Measurements from ENCODE around the gene PRR5L.

DNA sequence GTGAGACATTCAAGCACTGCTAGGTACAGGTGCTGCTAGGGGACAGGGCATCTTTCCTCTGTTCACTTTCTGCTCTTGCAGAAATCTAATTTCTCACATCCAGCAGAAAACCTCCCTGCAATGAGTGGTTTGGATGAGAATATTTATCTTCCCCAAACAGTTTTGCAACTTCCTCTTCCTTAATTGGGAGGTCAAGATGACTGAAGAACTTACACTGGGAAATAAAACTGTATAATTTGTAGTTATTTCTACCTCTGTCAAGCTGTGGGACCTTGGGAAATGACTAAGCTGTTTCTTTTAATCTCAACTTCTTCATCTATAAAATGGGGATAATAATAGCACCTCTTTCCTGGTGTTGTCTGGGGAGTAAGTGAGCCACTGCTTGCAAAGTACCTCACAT lies 69.8 kb downstream of the PRR5L start:
- TF ChIP-seq, protein P1, sequence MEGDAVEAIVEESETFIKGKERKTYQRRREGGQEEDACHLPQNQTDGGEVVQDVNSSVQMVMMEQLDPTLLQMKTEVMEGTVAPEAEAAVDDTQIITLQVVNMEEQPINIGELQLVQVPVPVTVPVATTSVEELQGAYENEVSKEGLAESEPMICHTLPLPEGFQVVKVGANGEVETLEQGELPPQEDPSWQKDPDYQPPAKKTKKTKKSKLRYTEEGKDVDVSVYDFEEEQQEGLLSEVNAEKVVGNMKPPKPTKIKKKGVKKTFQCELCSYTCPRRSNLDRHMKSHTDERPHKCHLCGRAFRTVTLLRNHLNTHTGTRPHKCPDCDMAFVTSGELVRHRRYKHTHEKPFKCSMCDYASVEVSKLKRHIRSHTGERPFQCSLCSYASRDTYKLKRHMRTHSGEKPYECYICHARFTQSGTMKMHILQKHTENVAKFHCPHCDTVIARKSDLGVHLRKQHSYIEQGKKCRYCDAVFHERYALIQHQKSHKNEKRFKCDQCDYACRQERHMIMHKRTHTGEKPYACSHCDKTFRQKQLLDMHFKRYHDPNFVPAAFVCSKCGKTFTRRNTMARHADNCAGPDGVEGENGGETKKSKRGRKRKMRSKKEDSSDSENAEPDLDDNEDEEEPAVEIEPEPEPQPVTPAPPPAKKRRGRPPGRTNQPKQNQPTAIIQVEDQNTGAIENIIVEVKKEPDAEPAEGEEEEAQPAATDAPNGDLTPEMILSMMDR (IDR thresholded peaks at IDR 0.05): no peak
- no peak for TF ChIP-seq EZH2phosphoT487 (IDR thresholded peaks at IDR 0.05)
- TF ChIP-seq EZH2 (IDR thresholded peaks at IDR 0.05): no peak

Measured in neural progenitor cell (in vitro differentiated cells).